Karpas-422 (cell line): ENCODE measurements around the gene ZNF821. TPM values are rescaled to one million over a fixed set of nuclear protein-coding genes. Genes with fewer than 3 reads are reported as not detected.
"Not testable (repeated sequence)": the region's sequence is repeated elsewhere in the genome, so short reads cannot be mapped to it uniquely, and the experiment has no call there.

Experiments
- DNase-seq: peaks from one replicate; pipeline ENCODE4 v3.0.0-alpha.2; 2015
- H2AFZ ChIP-seq: fragments of 200-600 bp; sonication (generic); 2 replicates; pipeline ENCODE4 v1.6.1; 2014; ENCODE audit warnings: antibody characterized with exemption, low read length, mixed read lengths
- H3K27ac ChIP-seq: fragments of 200-600 bp; sonication (generic); 2 replicates; pipeline ENCODE4 v1.5.1; 2014; ENCODE audit warnings: mild to moderate bottlenecking, low read length, moderate library complexity
- H3K27me3 ChIP-seq: fragments of 200-600 bp; sonication (generic); 2 replicates; pipeline ENCODE4 v1.6.1; 2014; ENCODE audit warnings: low read length, mixed read lengths
- H3K36me3 ChIP-seq: fragments of 200-600 bp; sonication (generic); 2 replicates; pipeline ENCODE4 v1.6.1; 2014; ENCODE audit warnings: low read length, mixed read lengths; ENCODE audit not compliant: insufficient read depth
- H3K4me1 ChIP-seq: fragments of 200-600 bp; sonication (generic); 2 replicates; pipeline ENCODE4 v1.6.1; 2014; ENCODE audit warnings: mild to moderate bottlenecking, low read length, mixed read lengths
- H3K4me2 ChIP-seq: fragments of 200-600 bp; sonication (generic); 2 replicates; pipeline ENCODE4 v1.6.1; 2014; ENCODE audit warnings: low read length, low read depth, mild to moderate bottlenecking; ENCODE audit not compliant: poor library complexity, severe bottlenecking
- H3K4me3 ChIP-seq: fragments of 200-600 bp; sonication (generic); 2 replicates; pipeline ENCODE4 v1.5.1; 2014; ENCODE audit warnings: mild to moderate bottlenecking, antibody characterized with exemption, low read length, mixed read lengths
- H3K79me2 ChIP-seq: fragments of 200-600 bp; sonication (generic); 2 replicates; pipeline ENCODE4 v1.6.1; 2014; ENCODE audit warnings: mild to moderate bottlenecking, low read length, mixed read lengths
- H3K9ac ChIP-seq: fragments of 200-600 bp; sonication (generic); 2 replicates; pipeline ENCODE4 v1.6.0; 2014; ENCODE audit warnings: low read length
- H3K9me2 ChIP-seq: fragments of 200-600 bp; sonication (generic), shearing (Covaris generic); replicated peaks from 2 replicates; pipeline ENCODE4 v1.6.0; 2014; ENCODE audit warnings: mild to moderate bottlenecking, low read length, moderate library complexity; ENCODE audit not compliant: insufficient read depth
- H3K9me3 ChIP-seq: fragments of 300-700, 200-600 bp; sonication (generic); 2 replicates; pipeline ENCODE4 v1.6.1; 2014; ENCODE audit warnings: low read length, mixed read lengths
- H4K20me1 ChIP-seq: fragments of 200-600 bp; sonication (generic); 2 replicates; pipeline ENCODE4 v1.6.1; 2014; ENCODE audit warnings: mild to moderate bottlenecking, antibody characterized with exemption, low read length, low read depth; ENCODE audit not compliant: insufficient read depth
- total RNA-seq: library from RNA; depleted of rRNA; stranded (reverse); fragments of >200 nt; shearing (Covaris generic); gene quantifications from 2 replicates; pipeline ENCODE4 v1.2.3, GENCODE V29; 2014; ENCODE audit warnings: low replicate concordance

ZNF821 gene
- total RNA-seq, 1 experiment from 2014 or later, result 6.4 TPM

DNA sequence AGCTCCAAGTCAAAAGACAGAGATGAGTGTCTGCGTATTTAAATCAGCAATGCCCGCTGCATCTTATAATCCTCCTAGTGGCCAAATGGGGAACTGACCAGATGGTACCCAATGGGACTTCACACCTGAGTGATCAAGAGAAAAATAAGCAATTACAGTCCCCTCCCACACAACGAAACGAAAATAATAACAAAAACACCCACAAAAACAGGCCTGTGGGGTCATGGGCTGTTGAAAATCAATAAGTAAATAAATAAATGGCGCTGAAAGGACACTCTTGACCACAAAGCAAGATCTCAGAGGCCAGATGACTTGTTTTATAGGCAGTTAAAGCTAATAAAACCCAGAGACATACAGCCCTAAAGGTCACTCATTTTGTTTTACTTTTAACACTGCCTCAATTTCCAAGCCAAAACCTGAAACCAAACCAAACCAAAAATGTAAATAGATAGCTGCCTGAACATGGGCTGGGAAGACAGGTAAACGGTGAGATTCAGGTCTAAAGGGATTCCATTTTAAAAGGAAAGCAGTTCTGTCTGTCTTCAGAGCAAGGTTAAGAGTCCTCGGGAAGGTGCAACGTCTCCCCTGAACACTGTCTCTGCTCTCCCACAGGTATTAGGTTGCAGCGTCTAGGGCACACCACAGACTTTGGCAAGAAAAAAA lies 1.3 kb downstream of the ZNF821 start:
- peak overlapping the region; percentile 8; the same call in 1 of the 2 replicates for H2AFZ ChIP-seq
- peak; percentile 96 for DNase-seq

DNA sequence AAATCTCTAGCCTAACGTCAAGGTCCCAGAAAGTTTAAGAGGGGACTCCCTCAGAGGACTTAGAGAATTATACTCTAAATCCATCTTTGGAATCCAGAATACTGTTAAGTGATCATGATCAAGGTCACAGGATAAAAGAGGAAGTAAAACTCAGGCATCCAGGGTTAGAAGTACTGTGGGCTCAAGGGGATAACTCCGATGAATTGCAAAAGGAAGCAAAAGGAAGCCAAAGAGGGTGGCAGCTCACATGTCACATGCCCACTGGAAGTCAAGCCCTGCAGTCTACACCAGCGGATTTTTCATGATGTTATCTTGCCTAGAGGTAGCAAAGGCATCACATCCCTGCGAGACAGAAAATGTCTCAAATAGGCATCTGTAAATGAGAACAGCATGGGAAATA lies 3.8 kb downstream of the ZNF821 start:
- Histone ChIP-seq H2AFZ (no peak overlapping the region), H3K79me2 (no peaks in the 10 kb centered on the region; the same call in 1 of the 2 replicates), H4K20me1 (no peaks in the 10 kb centered on the region), H3K9ac (no peak overlapping the region), H3K9me2 (no peaks in the 10 kb centered on the region), H3K36me3 (peaks cover 12% of the 10 kb centered on the region; the same call in 1 of the 2 replicates), H3K4me1 (peaks cover 36% of the 10 kb centered on the region), H3K9me3 (no peaks in the 10 kb centered on the region), H3K4me3 (no peak overlapping the region), H3K27ac (no peak overlapping the region), H3K4me2 (no peak overlapping the region), H3K27me3 (no peaks in the 10 kb centered on the region)
- no peak for DNase-seq

More for the DNA sequence above, 1.3 kb downstream of the ZNF821 start:
- H3K4me1 ChIP-seq, result peaks cover 49% of the 10 kb centered on the region
- peak overlapping the region; percentile 67 for H3K4me2 ChIP-seq
- H3K9me2 ChIP-seq, result no peaks in the 10 kb centered on the region
- no peaks in the 10 kb centered on the region; the same call in 1 of the 2 replicates for H3K79me2 ChIP-seq
- no peaks in the 10 kb centered on the region for H4K20me1 ChIP-seq
- peaks cover 3% of the 10 kb centered on the region; the same call in 1 of the 2 replicates for H3K36me3 ChIP-seq
- peak overlapping the region; percentile 28 for H3K27ac ChIP-seq
- peak overlapping the region; percentile 93 for H3K4me3 ChIP-seq
- no peaks in the 10 kb centered on the region for H3K9me3 ChIP-seq
- H3K9ac ChIP-seq, result peak overlapping the region; percentile 96
- no peaks in the 10 kb centered on the region for H3K27me3 ChIP-seq

DNA sequence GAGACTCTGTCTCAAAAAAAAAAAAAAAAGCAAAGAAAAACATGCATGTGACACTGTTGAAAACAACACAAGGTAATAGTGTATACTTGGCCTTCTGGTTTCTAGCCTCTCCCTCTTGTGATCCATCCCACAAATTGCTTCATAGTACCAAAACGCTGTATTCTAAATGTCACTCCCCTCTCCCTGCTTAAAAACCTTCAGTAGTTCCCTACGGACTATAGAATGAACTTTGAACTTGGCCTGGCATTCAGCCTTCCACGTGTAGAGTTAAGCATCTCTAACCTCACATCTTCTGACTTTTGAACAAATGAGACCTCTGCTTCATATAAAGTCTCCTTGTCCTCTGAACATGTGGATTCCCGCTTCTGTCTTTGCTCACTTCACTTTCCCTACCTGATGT lies 5.1 kb downstream of the ZNF821 start:
- Histone ChIP-seq H3K4me1 (peaks cover 26% of the 10 kb centered on the region), H2AFZ (no peak overlapping the region), H3K4me2 (no peak overlapping the region), H3K79me2 (no peaks in the 10 kb centered on the region; the same call in 1 of the 2 replicates), H3K9me3 (no peaks in the 10 kb centered on the region), H3K36me3 (peaks cover 16% of the 10 kb centered on the region; the same call in 1 of the 2 replicates), H3K9me2 (no peaks in the 10 kb centered on the region), H3K9ac (no peak overlapping the region), H3K27ac (no peak overlapping the region), H3K4me3 (no peak overlapping the region), H4K20me1 (no peaks in the 10 kb centered on the region), H3K27me3 (no peaks in the 10 kb centered on the region)
- no peak for DNase-seq

DNA sequence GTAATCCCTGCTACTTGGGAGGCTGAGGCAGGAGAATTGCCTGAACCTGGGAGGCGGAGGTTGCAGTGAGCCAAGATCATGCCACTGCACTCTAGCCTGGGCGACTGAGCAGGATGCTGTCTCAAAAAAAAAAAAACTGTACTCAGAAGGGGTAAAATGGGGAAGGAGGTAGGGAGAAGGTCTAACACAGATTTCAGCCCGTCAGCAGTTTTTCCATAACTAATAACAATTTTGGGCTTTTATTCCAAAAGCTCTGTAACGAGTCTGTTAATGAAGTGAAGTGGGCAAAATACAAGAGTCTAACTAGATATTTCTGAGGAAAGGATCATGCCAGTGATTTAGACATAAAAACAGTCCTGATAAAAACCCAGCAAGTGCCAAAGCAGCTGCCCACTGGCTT lies 10.8 kb downstream of the ZNF821 start:
- H3K4me1 ChIP-seq, result no peaks in the 10 kb centered on the region
- H4K20me1 ChIP-seq, result no peaks in the 10 kb centered on the region
- H3K9me2 ChIP-seq, result no peaks in the 10 kb centered on the region
- H3K79me2 ChIP-seq, result no peaks in the 10 kb centered on the region
- no peak overlapping the region for H3K4me2 ChIP-seq
- H3K4me3 ChIP-seq, result no peak overlapping the region
- H3K36me3 ChIP-seq, result peaks cover 13% of the 10 kb centered on the region; the same call in 1 of the 2 replicates
- no peak overlapping the region for H3K27ac ChIP-seq
- no peaks in the 10 kb centered on the region for H3K9me3 ChIP-seq
- no peak overlapping the region for H3K9ac ChIP-seq
- H2AFZ ChIP-seq, result no peak overlapping the region
- H3K27me3 ChIP-seq, result no peaks in the 10 kb centered on the region
- DNase-seq, result no peak

DNA sequence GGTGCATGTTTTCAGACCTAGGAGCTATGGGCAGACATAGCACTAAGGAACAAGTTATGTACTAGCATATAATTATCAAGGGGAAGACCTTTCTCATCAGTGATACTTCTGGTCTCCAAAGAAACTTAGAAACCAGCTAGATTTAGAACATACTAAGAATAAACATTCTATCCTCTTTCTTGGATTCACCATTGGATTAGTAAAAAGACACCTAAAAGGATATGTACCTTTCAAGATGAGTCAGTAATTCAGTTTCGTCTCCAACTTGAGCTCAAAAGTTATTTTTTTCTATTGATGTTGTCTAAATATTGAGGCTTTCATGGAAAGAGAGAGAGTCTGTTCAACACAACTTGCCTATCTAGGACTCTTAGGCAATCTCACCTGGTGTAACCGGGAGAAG lies 13.2 kb downstream of the ZNF821 start:
- Histone ChIP-seq H3K27ac (no peak overlapping the region), H3K4me2 (no peak overlapping the region), H3K4me1 (no peaks in the 10 kb centered on the region), H3K4me3 (no peak overlapping the region), H3K9me2 (no peaks in the 10 kb centered on the region), H3K79me2 (no peaks in the 10 kb centered on the region), H3K9ac (no peak overlapping the region), H4K20me1 (no peaks in the 10 kb centered on the region), H3K27me3 (no peaks in the 10 kb centered on the region), H3K9me3 (no peaks in the 10 kb centered on the region), H3K36me3 (peaks cover 5% of the 10 kb centered on the region; the same call in 1 of the 2 replicates), H2AFZ (no peak overlapping the region)
- DNase-seq, result no peak

DNA sequence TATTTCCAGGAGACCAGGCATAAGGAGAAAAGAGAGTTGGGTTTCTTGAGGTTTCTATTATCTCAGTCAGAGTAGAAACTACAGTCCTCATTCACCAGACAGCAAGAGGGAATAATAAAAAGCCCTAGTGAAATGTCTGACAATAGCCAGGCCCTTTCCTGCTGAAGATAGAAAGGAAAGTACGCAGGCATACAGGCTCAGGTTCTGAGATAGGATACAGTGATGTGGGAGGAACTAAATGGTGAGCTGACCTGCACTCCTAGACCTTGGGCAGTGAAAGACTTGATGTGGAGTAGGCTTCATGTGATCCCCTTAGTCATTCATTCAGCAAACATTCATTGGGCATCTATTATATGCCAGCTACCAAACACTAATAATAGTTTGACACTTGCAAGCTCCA lies 14.9 kb downstream of the ZNF821 start:
- Histone ChIP-seq H3K36me3 (no peaks in the 10 kb centered on the region; the same call in 1 of the 2 replicates), H4K20me1 (no peaks in the 10 kb centered on the region), H3K4me3 (no peak overlapping the region), H3K27ac (no peak overlapping the region), H3K9me2 (no peaks in the 10 kb centered on the region), H3K79me2 (no peaks in the 10 kb centered on the region), H3K9ac (no peak overlapping the region), H3K4me2 (no peak overlapping the region), H2AFZ (no peak overlapping the region), H3K27me3 (no peaks in the 10 kb centered on the region), H3K4me1 (no peaks in the 10 kb centered on the region), H3K9me3 (no peaks in the 10 kb centered on the region)
- no peak for DNase-seq

DNA sequence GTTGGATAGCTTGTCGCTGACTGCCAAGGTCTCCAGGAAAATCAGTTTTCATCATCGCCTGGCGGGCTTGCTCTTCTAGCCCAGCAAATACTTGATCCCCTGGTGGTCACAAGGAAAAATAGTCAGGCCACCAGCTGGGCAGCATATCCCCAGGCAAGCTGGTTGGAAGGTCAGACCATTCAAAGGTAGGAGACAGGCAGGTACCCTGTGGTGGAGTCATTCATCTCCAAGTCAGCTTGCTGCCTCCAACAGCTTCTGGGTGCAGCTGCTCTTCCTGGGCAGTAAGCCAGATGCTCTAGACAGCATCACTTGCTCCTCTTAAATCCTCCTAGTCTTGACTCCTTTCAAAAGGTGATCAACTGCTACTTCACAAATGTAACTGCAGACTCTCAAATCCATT lies 16.0 kb downstream of the ZNF821 start:
- no peaks in the 10 kb centered on the region for H3K27me3 ChIP-seq
- no peaks in the 10 kb centered on the region for H4K20me1 ChIP-seq
- H3K9me2 ChIP-seq, result no peaks in the 10 kb centered on the region
- no peak for DNase-seq
- H3K9ac ChIP-seq, result no peak overlapping the region
- H3K4me1 ChIP-seq, result no peaks in the 10 kb centered on the region
- H3K27ac ChIP-seq, result no peak overlapping the region
- no peaks in the 10 kb centered on the region for H3K9me3 ChIP-seq
- H3K36me3 ChIP-seq, result no peaks in the 10 kb centered on the region; the same call in 1 of the 2 replicates
- H2AFZ ChIP-seq, result no peak overlapping the region
- no peak overlapping the region for H3K4me3 ChIP-seq
- no peak overlapping the region for H3K4me2 ChIP-seq
- H3K79me2 ChIP-seq, result no peaks in the 10 kb centered on the region

DNA sequence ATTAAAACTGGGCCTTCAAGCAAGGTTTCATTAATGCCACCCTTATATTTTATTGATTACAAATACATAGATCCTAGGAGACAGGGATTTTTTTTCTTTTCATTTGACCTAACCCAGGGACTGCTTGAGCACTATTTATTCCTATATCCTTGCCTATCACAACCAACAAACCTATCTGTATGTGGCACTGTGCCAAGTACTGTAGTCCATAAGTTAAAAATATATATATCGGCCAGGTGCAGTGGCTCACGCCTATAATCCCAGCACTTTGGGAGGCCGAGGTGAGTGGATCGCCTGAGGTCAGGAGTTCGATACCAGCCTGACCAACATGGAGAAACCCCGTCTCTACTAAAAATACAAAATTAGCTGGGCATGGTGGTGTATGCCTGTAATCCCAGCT lies 16.8 kb downstream of the ZNF821 start:
- H3K36me3 ChIP-seq, H3K4me2 ChIP-seq, H3K79me2 ChIP-seq, H3K4me1 ChIP-seq, H3K4me3 ChIP-seq, DNase-seq, H2AFZ ChIP-seq, H3K27ac ChIP-seq, H4K20me1 ChIP-seq, H3K9me3 ChIP-seq, H3K27me3 ChIP-seq, H3K9ac ChIP-seq, H3K9me2 ChIP-seq: not testable (repeated sequence)
